Urinary bladder (tissue), 4 donors: Measurements from ENCODE around the gene ZNF41. TPM values are rescaled to one million over a fixed set of nuclear protein-coding genes. Genes with fewer than 3 reads are reported as not detected.
"Not testable (repeated sequence)": the region's sequence is repeated elsewhere in the genome, so short reads cannot be mapped to it uniquely, and the experiment has no call there.

Experiments
- DNase-seq: peaks from one replicate; pipeline ENCODE4 v3.0.0-alpha.2; 2015; ENCODE audit errors: extremely low spot score
- H3K27ac ChIP-seq: one replicate; pipeline ENCODE4 v1.5.1; 2013; ENCODE audit warnings: low read depth, mild to moderate bottlenecking, moderate library complexity
- H3K36me3 ChIP-seq: one replicate; pipeline ENCODE4 v1.6.1; 2013; ENCODE audit warnings: mild to moderate bottlenecking, moderate library complexity; ENCODE audit not compliant: insufficient read depth
- H3K4me1 ChIP-seq: one replicate; pipeline ENCODE4 v1.6.1; 2013; ENCODE audit warnings: mild to moderate bottlenecking, moderate library complexity; ENCODE audit not compliant: insufficient read depth
- H3K4me3 ChIP-seq: one replicate; pipeline ENCODE4 v1.5.1; 2013; ENCODE audit warnings: low read depth, low read length
- WGBS: extraction: QIAGEN DNeasy Blood & Tissue Kit; methylation state at CpG from one replicate; pipeline ENCODE4 v1.1.7; 2013; 5-methylcytosine and 5-hydroxymethylcytosine counted together
- polyA plus RNA-seq: library from polyadenylated mRNA; stranded (reverse); fragments of 200-250 nt; gene quantifications from one replicate; pipeline ENCODE4 v1.2.3, GENCODE V29; 2013
- total RNA-seq: library from RNA; depleted of rRNA; stranded (reverse); fragments of >200 nt; gene quantifications from one replicate; pipeline ENCODE4 v1.2.3, GENCODE V29; 2014
- donor health status: healthy with polysubstance abuse.
- donor health status: healthy.

ZNF41 gene
- total and polyA plus RNA-seq, 2 donors = 5.1 to 14.5 TPM

DNA sequence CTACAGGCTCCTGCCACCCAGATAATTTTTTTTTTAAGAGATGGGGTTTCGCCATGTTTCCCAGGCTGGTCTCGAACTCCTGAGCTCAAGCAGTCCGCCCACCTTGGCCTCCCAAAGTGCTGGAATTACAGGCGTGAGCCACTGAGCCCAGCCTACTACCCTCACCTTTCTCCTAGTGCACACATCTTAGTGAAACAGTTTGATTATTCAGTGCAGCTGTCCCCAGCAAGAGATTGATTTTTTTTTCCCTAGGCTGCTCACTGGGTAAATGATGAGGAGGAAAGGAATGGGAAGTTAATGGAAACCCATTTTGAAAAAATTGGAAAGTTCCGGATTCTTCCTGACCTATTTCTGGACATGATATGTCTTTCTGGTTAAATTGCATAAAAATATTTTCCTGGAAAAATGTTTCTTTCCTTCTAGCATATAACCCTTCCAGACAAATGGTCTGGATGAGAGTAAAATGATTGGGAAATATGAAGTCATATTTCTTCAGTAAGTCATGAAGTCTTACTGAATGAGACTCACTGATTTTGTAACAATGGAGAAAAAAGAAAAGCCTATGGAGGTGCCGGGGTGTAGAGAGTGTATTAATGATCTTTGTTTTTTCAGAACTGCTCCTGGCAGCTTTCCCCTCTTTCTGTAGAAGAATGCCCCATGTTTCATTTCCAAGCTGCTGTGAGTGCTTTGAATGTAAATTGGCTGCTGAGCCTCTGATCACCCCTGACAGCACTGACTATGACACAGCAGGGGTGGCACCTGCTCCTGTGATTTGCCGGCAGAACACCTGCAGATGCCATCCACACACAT, 19.5 kb upstream of the ZNF41 start:
- WGBS = 76% methylated on average over 7 of the region's 7 CpGs
- H3K27ac ChIP-seq = no peak overlapping the region
- H3K4me3 ChIP-seq = no peak overlapping the region
- H3K36me3 ChIP-seq = no peaks in the 10 kb centered on the region
- H3K4me1 ChIP-seq = no peaks in the 10 kb centered on the region
- no peak for DNase-seq

DNA sequence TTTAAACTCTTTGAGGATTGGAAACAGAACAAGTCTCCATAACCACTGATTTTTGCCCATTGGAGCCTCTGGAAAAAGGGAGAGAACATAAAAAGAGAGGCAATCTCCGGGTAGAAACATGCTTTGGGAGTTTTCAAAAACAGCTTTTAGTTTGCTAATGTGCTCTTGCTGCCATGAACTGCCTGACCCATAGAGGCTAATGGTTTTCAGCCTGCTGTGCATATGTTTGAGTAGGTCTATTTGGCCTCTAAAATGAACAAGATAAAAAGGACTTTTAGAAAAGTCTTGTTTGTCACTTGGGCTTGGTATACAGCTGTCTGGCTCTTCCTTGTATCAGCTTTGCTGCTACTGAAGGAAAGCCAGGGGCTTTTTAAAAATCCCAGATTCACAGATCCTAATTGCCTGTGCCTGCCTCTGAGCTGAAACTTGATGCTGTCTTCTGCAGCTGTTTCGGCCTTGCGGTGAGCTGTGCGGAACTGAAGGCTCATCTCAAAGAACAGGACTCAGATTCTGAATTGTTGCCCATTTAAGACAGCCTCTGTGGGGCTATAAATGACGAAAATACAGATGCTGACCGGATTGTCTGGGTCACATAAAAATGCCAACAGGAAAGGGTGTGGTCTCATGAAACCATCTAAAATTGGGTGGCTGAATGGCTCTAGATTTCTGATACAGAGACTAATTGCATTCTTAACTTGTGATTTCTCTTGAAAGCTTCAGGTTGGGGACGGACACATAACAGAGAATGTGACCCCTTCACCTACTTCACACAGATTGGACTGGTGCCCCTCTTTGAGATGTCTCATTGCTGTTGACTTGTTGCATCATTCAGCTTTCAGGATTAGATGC, 18.4 kb upstream of the ZNF41 start:
- DNase-seq = no peak
- no peak overlapping the region for H3K4me3 ChIP-seq
- H3K4me1 ChIP-seq = no peaks in the 10 kb centered on the region
- H3K27ac ChIP-seq = no peak overlapping the region
- H3K36me3 ChIP-seq = no peaks in the 10 kb centered on the region
- WGBS = 23% methylated on average over 7 of the region's 7 CpGs

DNA sequence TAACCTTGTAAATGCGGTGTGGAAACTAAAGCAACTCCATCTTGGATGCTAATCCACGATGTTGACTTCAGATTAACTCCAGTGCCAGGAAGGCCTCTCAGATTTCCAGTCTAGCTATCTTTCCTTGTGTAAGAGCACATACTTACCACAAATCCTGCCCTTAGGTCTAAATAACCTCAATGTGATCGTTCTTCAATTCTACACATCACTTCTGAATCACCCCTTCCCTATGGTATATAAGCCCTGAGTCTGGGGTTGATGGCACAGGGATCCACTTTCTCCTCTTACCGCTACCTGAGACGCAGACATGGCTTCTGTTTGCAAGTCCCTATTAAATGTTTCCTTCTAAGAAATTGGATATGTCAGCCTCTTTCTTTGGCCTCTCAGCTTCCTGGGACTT, 17.5 kb upstream of the ZNF41 start:
- Histone ChIP-seq H3K27ac (no peak overlapping the region), H3K36me3 (no peaks in the 10 kb centered on the region), H3K4me3 (no peak overlapping the region), H3K4me1 (no peaks in the 10 kb centered on the region)
- 58% methylated on average over 5 of the region's 5 CpGs for WGBS
- DNase-seq = no peak

DNA sequence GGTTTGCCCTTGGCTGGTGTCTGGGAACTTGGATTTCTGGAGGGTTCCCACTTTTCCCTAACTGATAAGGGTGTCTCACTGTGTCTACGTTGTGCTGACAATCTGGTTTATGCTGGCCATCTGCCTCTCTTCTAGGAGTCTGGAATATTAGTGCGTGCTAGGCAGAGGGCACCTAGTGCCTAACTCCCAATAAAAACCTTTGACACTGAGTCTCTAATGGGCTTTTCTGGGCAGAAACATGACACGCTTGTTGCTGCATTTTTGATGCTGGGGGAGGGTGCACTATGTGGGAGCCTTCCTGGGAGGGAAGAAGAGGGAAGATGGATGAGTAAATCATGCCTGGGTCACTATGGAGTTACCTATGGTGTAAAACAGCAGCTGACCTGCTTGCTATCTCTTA, 16.3 kb upstream of the ZNF41 start:
- no peaks in the 10 kb centered on the region for H3K4me1 ChIP-seq
- H3K27ac ChIP-seq = no peak overlapping the region
- no peaks in the 10 kb centered on the region for H3K36me3 ChIP-seq
- H3K4me3 ChIP-seq = no peak overlapping the region
- no peak for DNase-seq
- 82% methylated on average over 3 of the region's 3 CpGs for WGBS

DNA sequence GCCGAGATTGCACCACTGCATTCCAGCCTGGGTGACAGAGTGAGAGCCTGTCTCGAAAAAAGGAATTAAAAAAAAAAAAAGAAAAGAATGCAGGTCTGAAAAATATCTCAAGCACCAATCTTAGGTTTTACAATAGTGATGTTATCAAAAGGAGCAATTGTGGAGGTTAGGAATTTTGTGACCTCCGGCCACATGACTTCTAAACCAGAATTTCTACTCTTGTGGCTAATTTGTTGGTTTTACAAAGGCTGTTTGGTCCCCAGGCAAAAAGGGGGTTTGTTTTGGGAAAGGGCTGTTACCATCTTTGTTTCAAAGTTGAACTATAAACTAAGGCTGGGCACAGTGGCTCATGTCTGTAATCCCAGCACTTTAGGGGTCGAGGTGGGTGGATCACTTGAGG, 15.4 kb upstream of the ZNF41 start:
- 71% methylated on average over 4 of the region's 4 CpGs for WGBS

DNA sequence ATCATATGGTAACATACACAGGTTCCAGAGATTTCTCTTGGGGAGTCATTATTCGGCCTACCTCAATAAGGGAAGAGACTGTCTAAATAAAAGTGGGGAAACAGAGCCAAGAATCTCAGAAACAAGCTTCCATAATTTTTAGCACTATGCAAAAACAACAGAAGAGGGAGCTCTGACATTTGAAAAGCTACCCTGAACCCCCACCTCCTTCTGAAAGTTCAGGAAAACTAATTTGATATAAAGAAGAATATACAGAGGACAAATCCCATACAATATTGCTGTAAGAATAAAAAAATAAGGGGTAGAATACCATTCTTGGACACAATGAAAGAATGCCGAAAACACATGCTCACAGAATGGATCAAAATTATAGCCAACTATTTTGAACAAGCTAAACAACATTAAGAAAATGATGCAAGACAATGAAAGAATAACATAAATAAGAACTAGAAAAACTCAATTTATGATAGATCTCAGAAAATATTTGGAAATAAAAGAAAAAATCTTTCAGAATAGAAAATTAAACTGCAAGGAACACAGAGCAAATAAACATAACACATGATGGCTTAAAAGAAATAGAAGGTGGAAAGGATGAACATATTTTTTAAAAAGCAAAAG, 14.4 kb upstream of the ZNF41 start:
- WGBS = 37% methylated on average over 2 of the region's 2 CpGs
- H3K27ac ChIP-seq = no peak overlapping the region
- no peaks in the 10 kb centered on the region for H3K4me1 ChIP-seq
- H3K36me3 ChIP-seq = no peaks in the 10 kb centered on the region
- no peak for DNase-seq
- no peak overlapping the region for H3K4me3 ChIP-seq

More for the DNA sequence above, 15.4 kb upstream of the ZNF41 start:
- no peak for DNase-seq
- Histone ChIP-seq H3K4me1 (no peaks in the 10 kb centered on the region), H3K27ac (no peak overlapping the region), H3K4me3 (no peak overlapping the region), H3K36me3 (no peaks in the 10 kb centered on the region)

DNA sequence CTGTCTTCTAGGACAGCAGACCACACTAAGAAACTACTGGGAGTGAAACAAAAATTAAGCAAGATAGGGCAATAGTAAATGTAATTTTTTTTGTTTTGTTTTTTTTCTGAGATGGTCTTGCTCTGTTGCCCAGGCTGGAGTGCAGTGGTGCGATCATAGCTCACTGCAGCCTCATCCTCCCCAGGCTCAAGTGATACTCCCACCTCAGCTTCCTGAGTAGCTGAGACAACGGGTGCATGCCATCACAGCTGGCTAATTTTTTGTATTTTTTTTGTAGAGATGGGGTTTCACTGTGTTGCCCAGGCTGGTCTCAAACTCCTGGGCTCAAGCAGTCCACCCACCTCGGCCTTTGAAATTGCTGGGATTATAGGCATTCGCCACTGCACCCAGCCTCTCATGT, 9.1 kb upstream of the ZNF41 start:
- H3K4me1 ChIP-seq, H3K36me3 ChIP-seq, DNase-seq, H3K4me3 ChIP-seq, H3K27ac ChIP-seq: not testable (repeated sequence)
- 89% methylated on average over 4 of the region's 4 CpGs for WGBS

DNA sequence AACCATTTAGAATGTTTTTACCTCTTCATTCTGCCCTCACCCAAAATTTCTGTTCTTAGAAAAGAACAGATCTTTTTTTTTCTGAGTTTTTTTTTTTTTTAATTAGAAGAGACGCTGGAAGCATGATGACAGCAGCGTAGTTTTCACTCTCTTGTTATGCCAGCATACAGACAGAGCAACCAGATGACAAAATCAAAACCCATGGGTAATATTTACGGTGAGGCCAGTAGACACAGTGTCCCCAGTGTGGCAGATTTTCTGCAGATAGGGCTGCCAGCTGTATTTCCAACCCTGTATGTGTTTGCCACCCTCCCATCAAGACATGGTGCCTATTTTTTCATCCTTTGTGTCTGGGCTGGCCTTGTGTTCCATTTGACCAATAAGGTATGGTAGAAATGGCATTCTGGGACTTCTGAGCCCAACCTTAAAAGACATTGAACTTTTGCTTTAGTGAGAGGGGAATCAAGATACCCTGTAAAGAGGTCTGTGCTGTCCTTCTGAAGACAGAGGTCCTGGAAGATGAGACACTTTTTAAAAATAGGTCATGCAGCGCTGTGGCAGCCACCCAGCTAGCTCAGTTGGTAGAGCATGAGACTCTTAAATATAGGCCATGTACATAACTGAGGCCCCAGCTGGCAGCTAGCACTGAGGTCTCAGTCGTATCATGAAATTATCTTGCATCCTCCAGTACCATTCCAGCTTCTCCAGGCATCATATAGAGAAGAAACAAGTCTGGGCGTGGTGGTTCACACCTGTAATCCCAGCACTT, 6.7 kb upstream of the ZNF41 start:
- H3K36me3 ChIP-seq = no peaks in the 10 kb centered on the region
- no peak for DNase-seq
- H3K4me3 ChIP-seq = no peak overlapping the region
- 95% methylated on average over 6 of the region's 6 CpGs for WGBS
- no peaks in the 10 kb centered on the region for H3K4me1 ChIP-seq
- no peak overlapping the region for H3K27ac ChIP-seq

DNA sequence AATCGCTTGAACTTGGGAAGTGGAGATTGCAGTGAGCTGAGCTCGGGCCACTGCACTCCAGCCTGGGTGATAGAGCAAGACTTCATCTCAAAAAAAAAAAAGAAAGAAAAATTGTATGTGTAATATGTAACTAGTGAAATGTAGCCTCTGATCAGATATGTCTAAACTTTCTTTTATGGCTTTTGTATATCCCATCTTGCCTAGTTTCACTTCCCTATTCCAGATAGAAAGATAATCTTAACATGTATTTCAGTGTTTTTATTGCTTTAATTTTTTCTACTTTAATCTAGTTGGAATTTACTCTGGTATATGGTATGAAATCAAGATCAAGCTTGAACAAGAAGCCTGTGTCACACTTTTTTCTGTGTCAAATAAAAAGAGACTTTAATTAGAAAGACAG, 1.9 kb upstream of the ZNF41 start:
- Histone ChIP-seq H3K36me3 (no peaks in the 10 kb centered on the region), H3K4me3 (no peak overlapping the region), H3K4me1 (no peaks in the 10 kb centered on the region), H3K27ac (no peak overlapping the region)
- no peak for DNase-seq
- 47% methylated on average over 2 of the region's 2 CpGs for WGBS

DNA sequence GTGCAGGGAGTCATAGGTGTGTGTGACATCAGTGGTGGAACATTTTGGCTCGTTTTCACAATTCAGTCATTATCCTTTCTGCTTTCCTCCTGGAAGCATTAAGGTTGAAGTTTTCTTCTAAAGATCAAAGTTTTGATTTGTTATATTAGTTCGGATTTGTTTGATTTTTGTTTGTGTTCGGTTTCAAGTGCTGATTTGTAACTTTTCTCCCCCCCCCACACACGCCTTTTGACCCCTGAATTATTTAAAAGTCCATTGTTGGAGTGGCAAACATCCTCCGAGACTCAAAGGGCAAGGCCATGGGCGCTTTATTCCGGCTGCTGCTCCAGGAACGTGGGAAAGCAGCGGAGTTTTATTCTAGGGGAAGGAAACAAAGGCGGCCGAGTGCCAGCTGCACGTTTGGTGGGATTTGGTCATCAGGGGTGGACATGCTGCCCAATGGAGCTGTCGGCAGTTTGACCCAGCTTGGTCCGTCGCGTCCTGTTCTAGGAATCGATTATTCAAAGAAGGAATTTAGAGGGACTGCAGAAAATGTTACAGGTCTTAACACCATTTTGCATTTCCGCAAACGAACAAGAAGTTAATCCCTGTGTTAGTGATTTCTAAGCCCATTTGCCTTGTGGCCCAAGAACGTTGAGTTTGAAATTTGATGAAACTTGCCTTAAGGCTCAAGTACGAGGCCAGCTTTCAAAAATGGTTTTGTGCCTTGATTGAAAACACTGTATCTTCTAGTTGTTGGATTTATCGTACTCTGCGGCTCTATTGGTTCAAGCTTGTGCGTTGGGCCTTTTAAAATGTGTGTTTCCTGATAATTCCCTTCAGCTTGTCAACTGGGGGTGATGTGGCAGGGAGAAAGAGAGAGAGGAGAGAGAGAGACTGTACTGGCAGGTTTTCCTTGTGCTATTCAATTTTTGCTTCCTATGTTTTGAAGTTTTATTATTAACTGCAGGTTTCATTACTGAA, 565 bp upstream of the ZNF41 start:
- WGBS = 1% methylated on average over 24 of the region's 24 CpGs
- no peak for DNase-seq

DNA sequence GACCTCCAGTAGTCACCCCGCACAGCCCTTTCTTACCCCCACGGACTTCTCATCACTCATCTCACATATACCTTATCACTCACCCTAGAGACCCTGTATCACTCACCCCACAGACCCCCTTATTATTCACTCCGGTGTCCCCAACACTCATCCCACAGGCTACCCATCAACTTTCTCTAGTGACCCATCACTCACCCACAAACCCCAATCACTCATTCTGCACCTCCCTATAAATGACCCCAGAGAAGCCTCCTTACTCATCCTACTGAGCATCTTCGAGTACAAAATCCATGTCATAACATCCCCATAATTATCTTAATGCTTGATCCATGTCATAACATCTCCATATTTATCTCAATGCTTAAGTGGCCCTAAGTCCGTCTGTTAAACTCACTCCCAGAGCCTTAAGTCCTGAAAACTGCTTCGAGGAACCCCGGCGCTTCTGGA, 934 bp downstream of the ZNF41 start:
- WGBS = 8% methylated on average over 8 of the region's 8 CpGs
- DNase-seq = no peak
- Histone ChIP-seq H3K36me3 (no peaks in the 10 kb centered on the region), H3K27ac (no peak overlapping the region), H3K4me3 (peak overlapping the region; percentile 78), H3K4me1 (no peaks in the 10 kb centered on the region)

More for the DNA sequence above, 565 bp upstream of the ZNF41 start:
- Histone ChIP-seq H3K27ac (peak overlapping the region; percentile 96), H3K4me3 (peak overlapping the region; percentile 78), H3K36me3 (no peaks in the 10 kb centered on the region), H3K4me1 (no peaks in the 10 kb centered on the region)

DNA sequence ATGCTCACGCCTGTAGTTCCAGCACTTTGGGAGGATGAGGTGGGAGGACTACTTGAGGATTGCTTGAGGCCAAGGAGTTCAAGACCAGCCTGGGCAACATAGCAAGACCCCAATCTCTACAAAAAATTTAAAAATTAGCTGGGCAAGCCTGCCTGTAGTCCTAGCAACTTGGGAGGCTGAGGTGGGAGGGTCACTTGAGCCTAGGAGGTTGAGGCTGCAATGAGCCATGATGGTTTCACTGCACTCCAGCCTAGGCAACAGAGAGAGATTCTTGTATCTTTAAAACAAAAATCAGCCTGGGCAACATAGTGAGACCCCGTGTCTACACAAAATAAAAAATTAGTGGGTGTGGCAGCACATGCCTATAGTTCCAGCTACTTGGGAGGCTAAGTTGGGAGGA, 1.9 kb downstream of the ZNF41 start:
- Histone ChIP-seq H3K4me1 (no peaks in the 10 kb centered on the region), H3K36me3 (no peaks in the 10 kb centered on the region), H3K27ac (no peak overlapping the region), H3K4me3 (no peak overlapping the region)
- no peak for DNase-seq
- WGBS = 83% methylated on average over 2 of the region's 2 CpGs
